Measurements from ENCODE around the gene ARNT2.

Gene ARNT2

GRCh38 chr15:80487839-80488390 lies 83.7 kb downstream of the ARNT2 start:
- in situ Hi-C loops (cut with HindIII; ENCODE audit: low sequenced_read_pairs) = no loop called here

- in situ Hi-C loops (cut with HindIII; ENCODE audit: low sequenced_read_pairs) = no loop called here
These were observed 84.9 kb downstream of the ARNT2 start for GRCh38 chr15:80489030-80489594.

GRCh38 chr15:80490431-80490990 lies 86.3 kb downstream of the ARNT2 start:
- in situ Hi-C loops (cut with HindIII; ENCODE audit: low sequenced_read_pairs) = no loop called here

GRCh38 chr15:80491163-80491847 lies 87.1 kb downstream of the ARNT2 start:
- in situ Hi-C loops (cut with HindIII; ENCODE audit: low sequenced_read_pairs) = no loop called here

GRCh38 chr15:80492409-80492808 lies 88.2 kb downstream of the ARNT2 start:
- in situ Hi-C loops (cut with HindIII; ENCODE audit: low sequenced_read_pairs) = no loop called here

DNA sequence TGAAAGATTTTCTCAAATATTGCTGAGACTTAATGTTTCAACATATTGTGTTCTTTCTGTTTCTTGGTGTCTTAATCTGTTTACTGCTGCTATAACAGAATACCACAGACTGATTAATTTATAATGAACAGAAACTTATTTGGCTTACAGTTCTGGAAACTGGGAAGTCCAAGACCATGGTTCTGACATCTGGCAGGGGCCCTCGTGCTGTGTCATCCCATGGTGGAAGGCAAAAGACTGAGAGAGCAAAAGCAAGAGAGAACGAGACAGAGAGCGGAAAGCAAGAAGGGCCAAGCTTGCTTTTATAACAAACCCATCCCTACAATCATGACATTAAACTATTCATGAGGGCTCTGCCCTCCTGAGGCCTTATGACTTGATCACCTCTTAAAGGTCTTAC lies 88.7 kb downstream of the ARNT2 start:
- in situ Hi-C loops (cut with HindIII; ENCODE audit: low sequenced_read_pairs) = no loop called here

- in situ Hi-C loops (cut with HindIII; ENCODE audit: low sequenced_read_pairs) = no loop called here
These were observed 90.2 kb downstream of the ARNT2 start for GRCh38 chr15:80494351-80494751.

DNA sequence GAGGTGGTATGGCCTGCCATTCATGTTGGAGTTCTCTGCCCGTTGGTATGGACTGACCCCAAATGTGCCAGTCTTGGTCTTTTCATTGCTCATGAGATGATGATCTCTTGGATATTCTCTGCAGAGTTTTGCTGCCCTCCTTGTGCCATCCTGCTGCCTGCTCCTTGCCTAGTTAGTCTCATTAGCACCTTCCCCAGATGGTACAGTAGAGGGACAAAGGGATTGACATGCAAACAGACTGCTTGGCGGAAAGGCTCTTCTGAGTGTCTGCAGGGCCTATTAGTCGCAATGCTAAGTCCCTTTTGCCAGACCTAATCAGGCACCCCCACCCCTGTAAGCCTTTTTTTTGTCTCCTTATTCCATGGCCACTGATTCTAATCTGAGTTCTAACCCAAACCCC lies 90.6 kb downstream of the ARNT2 start:
- in situ Hi-C loops (cut with HindIII; ENCODE audit: low sequenced_read_pairs) = no loop called here

DNA sequence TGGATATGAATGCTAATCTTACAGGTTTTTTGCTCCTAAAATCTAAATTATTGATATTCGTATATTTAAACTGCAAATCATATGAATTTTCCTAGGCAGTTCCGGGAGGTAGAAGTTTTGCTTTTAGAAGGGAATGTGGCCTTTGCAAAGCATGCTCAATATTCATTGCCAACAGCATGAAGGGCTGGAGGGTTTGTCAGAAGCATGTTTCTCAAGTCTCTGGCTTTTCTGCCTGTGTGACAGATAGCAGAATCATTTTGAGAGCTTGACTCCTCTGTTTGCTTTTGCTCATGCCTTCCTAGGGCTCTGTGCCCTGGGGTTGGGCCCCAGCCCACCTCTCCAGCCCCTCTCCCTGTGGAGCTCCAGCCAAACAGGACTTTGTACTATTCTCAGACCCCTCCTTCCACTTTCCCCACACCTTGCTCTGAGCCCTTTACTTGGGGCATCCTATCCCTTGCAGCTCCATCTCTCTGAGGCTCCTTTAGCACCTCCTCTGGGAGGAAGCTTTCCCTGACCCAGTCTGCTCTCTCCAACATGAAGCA lies 91.3 kb downstream of the ARNT2 start:
- in situ Hi-C loops (cut with HindIII; ENCODE audit: low sequenced_read_pairs) = no loop called here

- in situ Hi-C loops (cut with HindIII; ENCODE audit: low sequenced_read_pairs) = no loop called here
These were observed 91.9 kb downstream of the ARNT2 start for GRCh38 chr15:80496096-80496495.

DNA sequence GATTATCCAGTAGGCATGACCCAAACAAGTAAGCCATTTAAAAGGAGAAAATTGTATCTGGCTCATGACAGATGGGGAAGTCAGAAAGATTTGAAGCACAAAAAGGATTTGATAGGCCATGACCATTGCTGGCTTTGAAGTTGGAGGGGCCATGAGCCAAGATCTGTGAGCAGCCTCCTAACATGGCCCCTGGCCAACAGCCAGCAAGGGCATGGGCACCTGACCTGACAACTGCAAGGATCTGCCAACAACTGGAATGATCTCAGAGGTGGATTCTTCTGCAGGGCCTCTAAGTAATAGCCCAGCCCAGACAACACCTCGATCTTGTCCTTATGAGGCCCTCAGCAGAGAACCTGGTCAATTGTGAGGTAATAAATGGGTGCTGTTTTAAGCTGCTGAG lies 93.0 kb downstream of the ARNT2 start:
- in situ Hi-C loops (cut with HindIII; ENCODE audit: low sequenced_read_pairs) = no loop called here

DNA sequence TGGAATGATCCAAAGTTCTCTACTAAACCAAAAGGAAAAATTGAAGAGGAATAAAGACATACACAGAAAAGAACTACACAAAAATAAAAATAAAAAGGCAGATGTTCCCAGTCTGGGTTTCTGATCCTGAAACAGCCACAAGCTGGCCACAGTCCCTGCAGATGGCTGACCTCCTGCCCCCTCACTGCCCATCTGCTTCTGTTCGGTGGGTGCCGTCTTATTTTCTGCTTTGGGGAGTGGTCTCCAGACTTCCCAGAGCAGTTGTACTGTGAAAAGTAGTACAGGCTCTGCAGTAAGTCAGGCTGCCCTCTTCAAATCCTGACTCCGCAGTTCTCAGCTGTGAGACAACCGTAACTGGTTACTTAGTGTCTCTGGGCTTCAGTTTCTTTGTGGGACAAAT lies 94.5 kb downstream of the ARNT2 start:
- in situ Hi-C loops (cut with HindIII; ENCODE audit: low sequenced_read_pairs) = no loop called here

DNA sequence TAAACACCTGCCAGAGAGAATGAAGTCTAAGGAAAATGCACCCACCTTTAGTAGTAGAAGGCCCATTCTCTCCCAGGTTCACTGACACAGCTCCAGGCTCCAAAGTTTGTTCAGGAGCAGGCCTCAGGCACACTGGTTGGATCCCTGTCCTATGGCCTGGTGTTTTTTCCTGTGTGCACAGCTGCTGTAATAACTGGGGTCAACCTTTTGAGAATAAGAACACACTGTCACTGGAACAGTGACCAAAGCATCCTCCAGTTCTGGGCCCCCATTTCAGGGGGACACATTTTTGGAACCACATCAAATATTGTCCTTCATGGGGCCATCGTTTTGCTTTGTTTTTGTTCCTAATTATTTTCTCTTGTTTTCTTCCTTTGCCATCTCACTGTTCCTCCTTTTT lies 95.8 kb downstream of the ARNT2 start:
- in situ Hi-C loops (cut with HindIII; ENCODE audit: low sequenced_read_pairs) = no loop called here

DNA sequence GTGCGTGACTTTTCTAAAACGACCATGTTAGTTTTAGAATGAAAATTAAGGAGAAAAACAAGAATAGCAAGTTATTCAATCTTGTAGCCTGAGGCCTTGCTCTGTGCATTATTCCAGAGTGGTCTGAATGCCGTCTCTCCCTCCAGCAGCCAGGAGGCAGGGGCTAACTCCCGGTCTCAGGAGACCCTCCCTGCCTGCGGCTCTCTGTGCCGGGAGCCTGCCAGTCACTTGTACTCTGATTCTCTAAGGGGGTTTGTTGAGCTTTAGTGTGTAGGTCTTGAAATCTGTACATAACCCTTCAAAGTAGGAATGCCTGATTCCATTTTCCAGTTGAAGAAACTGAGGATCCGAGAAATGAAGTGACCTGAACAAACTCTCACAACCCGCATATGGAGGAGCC lies 97.3 kb downstream of the ARNT2 start:
- in situ Hi-C loops (cut with HindIII; ENCODE audit: low sequenced_read_pairs) = no loop called here

DNA sequence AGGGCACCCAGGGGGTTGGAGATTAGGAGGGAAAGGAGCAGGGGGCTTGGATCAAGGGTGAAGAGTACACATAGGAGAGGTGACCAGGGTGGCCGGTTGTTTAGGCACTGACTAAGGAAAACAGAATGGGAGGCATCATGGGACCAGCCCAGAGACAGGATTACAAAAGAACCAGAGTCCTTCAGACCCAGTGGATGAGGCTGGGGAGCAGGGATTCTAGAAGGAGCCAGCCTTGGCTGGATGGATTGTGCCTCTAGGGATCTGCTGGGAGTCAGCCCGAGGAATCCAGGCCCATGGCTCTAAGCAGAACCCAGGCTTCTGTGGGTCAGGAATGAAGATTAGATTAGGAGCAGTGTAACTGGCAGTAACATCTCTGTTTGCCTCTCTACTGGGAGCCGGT lies 98.6 kb downstream of the ARNT2 start:
- in situ Hi-C loops (cut with HindIII; ENCODE audit: low sequenced_read_pairs) = no loop called here

DNA sequence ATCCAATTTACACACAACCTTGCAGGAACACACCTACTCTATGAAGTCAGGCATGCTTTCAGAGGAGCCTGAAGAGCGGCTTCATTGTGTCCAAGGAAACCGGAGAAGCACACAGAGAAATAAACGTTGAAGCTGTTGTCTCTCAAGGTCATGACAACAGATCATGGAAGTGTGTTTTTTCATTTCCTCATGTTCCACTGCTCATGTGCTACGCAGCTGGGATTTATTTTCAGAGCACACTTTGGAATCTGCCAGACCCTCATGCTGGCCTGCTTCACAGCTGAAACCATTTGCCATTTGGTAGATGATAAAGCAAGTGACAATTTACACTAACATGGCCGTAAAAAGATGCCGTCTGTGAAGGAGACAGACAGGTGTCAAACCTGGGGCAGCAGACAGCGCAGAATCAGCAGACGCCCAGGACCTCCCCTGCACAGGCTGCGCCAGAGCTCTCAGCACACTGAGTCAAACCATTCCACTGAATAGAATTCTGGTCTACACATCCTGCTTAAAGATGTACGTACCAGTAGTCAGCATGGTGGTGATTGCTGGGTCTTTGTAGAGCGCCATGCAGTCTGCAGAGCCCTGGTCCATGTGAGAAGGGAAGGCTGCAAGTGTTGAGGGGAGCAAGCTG lies 99.3 kb downstream of the ARNT2 start:
- in situ Hi-C loops (cut with HindIII; ENCODE audit: low sequenced_read_pairs) = no loop called here

DNA sequence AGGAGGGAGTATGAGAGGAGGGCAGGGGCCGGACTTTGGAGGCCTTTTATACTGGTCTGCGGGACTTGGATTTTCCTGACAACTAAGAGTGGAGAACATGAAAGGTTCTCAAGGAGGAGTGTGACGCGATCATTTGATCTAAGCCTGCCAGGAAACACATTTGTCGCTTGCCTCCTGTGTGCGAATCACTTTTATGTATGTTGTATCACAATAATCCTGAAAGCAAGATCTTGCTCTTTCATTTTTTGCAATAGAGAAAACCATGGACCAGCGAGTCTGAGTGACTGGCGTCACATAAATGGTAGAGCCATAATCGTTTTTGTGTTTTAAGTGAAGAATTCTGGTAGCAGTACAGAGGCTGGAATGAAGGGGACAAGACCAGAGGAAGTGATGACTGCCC lies 100.7 kb downstream of the ARNT2 start:
- in situ Hi-C loops (cut with HindIII; ENCODE audit: low sequenced_read_pairs) = no loop called here

- in situ Hi-C loops (cut with HindIII; ENCODE audit: low sequenced_read_pairs) = no loop called here
These were observed 102.2 kb downstream of the ARNT2 start for GRCh38 chr15:80506286-80506893.

DNA sequence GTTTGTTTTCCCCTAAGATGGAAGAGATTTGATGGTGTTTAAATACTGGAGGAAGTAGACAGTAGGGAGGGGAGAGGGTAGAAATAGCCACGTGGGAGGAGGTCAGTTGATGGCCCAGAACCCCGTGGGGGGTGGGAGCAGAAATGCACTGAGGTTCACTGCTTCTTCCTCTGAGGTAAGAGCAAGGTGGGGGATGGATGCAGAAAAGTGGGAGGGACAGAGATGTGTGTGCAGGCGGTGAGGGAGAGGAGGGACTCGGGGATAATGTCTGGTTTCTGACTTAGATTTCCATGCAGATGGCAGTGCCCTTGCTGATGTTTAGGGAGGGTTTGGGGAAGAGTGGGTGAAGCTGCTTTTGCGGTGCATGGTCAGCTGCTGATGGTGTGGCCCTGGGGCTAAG lies 102.9 kb downstream of the ARNT2 start:
- in situ Hi-C loops (cut with HindIII; ENCODE audit: low sequenced_read_pairs) = no loop called here

DNA sequence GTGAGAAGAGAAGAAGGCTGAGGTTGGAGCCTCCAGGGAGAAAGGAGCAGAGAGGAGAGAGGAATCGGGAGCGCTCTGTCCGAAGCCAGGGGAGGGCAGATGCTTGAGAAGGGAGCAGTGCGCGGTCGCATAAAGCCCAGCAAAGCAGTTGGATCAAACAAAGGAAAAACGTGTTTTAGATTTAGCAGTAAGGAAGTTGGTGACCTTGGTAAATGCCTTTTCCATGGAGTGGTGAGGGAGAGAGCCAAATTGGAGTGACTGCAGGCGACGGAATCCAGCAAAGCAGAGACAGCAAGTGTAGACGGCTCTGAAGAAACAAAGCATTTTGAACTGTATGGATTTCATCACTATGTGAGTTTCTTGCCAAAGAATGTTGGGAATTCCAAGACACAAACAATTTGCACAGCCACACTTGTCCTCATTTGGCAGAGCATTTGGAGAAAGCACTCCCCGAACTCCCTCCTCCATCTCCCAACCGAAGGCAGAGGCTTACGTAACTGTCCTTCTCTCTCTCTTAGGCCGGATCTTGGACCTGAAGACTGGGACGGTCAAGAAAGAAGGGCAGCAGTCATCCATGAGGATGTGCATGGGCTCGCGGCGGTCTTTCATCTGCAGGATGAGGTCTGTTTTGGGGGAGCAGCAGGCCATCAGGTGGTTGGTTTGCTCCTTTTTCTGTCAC lies 103.6 kb downstream of the ARNT2 start:
- in situ Hi-C loops (cut with HindIII; ENCODE audit: low sequenced_read_pairs) = no loop called here

DNA sequence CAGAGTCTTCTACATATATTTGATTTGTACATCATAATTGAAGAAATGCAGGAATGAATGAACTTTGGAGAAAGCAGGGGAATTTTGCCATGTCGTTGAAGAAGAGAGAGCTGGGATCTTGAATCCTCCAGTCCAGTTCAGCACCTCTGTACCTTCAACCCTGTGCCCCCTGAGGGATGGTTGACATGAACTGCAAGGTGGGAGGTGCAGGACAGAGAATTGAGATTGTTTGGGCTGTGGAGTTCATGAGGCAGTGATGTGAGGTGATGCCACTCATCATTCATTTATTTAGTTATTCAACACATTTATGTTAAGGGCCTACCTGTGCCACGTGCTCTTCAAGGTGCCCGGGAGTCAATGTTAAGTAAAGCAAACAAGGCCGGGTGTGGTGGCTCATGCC lies 104.6 kb downstream of the ARNT2 start:
- in situ Hi-C loops (cut with HindIII; ENCODE audit: low sequenced_read_pairs) = no loop called here

Data from DLD1 (cell line).